ENCODE results near the gene NLRP4. TPM values are rescaled to one million over a fixed set of nuclear protein-coding genes. Genes with fewer than 3 reads are reported as not detected.

NLRP4 gene
- total and polyA plus RNA-seq, 8 donors = not detected

- intact Hi-C loops (cut with DNase I) = no loop called here
- DNase-seq = no peak
- no peaks in the 10 kb centered on the region for H3K36me3 ChIP-seq
- H3K9me3 ChIP-seq = peaks cover 0 to 13% of the 10 kb centered on the region in 2 donors
- ATAC-seq = no peak
- H3K4me3 ChIP-seq = no peak overlapping the region
- H3K4me1 ChIP-seq = no peaks in the 10 kb centered on the region
- H3K27ac ChIP-seq = no peak overlapping the region
- peaks cover 0 to 6% of the 10 kb centered on the region in 2 donors for H3K27me3 ChIP-seq
- no peak for TF ChIP-seq CTCF (IDR thresholded peaks at IDR 0.05)
Observed at GRCh38 chr19:55930996-55931515, 94.7 kb downstream of the NLRP4 start.

Other genes starting within 250 kb of the NLRP4 start
- gene FIZ1, start 237.0 kb upstream of the NLRP4 start, total RNA-seq = 10 to 100 TPM; 11.0 to 14.4 TPM
- gene FIZ1, start 237.0 kb upstream of the NLRP4 start, polyA plus RNA-seq (ENCODE audit: insufficient read length in 6 of 6) = 10 to 100 TPM; 16.7 to 22.6 (median 19.6) TPM
- 10 to 100 TPM; 22.3 to 22.4 TPM for gene ZNF524, start 236.3 kb upstream of the NLRP4 start, total RNA-seq
- 1 to 10 TPM; 4.9 to 9.0 (median 6.9) TPM for gene ZNF524, start 236.3 kb upstream of the NLRP4 start, polyA plus RNA-seq (ENCODE audit: insufficient read length in 6 of 6)
- gene ZNF865, start 230.9 kb upstream of the NLRP4 start, total RNA-seq = 10 to 100 TPM; 13.7 to 16.1 TPM
- gene ZNF865, start 230.9 kb upstream of the NLRP4 start, polyA plus RNA-seq (ENCODE audit: insufficient read length in 6 of 6) = 10 to 100 TPM in 2 of 6 donors, 1 to 10 TPM in 4; 5.9 to 12.2 (median 8.4) TPM
- 1 to 10 TPM; 6.0 to 8.0 TPM for gene ZNF784, start 212.0 kb upstream of the NLRP4 start, total RNA-seq
- 10 to 100 TPM in 1 of 6 donors, 1 to 10 TPM in 5; 8.3 to 11.6 (median 8.9) TPM for gene ZNF784, start 212.0 kb upstream of the NLRP4 start, polyA plus RNA-seq (ENCODE audit: insufficient read length in 6 of 6)
- 10 to 100 TPM; 33.8 to 34.7 TPM for gene ZNF580, start 195.5 kb upstream of the NLRP4 start, total RNA-seq
- gene ZNF580, start 195.5 kb upstream of the NLRP4 start, polyA plus RNA-seq (ENCODE audit: insufficient read length in 6 of 6) = 10 to 100 TPM; 35.8 to 49.5 (median 44.2) TPM
- 10 to 100 TPM; 14.5 to 19.5 TPM for gene ZNF581, start 192.9 kb upstream of the NLRP4 start, total RNA-seq
- gene ZNF581, start 192.9 kb upstream of the NLRP4 start, polyA plus RNA-seq (ENCODE audit: insufficient read length in 6 of 6) = 10 to 100 TPM; 24.2 to 32.3 (median 28.8) TPM
- 10 to 100 TPM in 1 of 2 donors, 1 to 10 TPM in 1; 9.7 to 15.1 TPM for gene CCDC106, start 188.3 kb upstream of the NLRP4 start, total RNA-seq
- gene CCDC106, start 188.3 kb upstream of the NLRP4 start, polyA plus RNA-seq (ENCODE audit: insufficient read length in 6 of 6) = 10 to 100 TPM; 11.0 to 16.8 (median 14.7) TPM
- 100 to 1,000 TPM; 123 to 145 TPM for gene U2AF2, start 181.5 kb upstream of the NLRP4 start, total RNA-seq
- gene U2AF2, start 181.5 kb upstream of the NLRP4 start, polyA plus RNA-seq (ENCODE audit: insufficient read length in 6 of 6) = 100 to 1,000 TPM; 160 to 213 (median 176) TPM
- gene EPN1, start 161.3 kb upstream of the NLRP4 start, total RNA-seq = 100 to 1,000 TPM; 114 to 120 TPM
- gene EPN1, start 161.3 kb upstream of the NLRP4 start, polyA plus RNA-seq (ENCODE audit: insufficient read length in 6 of 6) = 100 to 1,000 TPM in 1 of 6 donors, 10 to 100 TPM in 5; 67.7 to 104 (median 88.6) TPM
- not detected for gene NLRP9, start 98.1 kb upstream of the NLRP4 start, total RNA-seq
- under 1 TPM in 1 of 6 donors, not detected in 5; 0.08 TPM for gene NLRP9, start 98.1 kb upstream of the NLRP4 start, polyA plus RNA-seq (ENCODE audit: insufficient read length in 6 of 6)
- gene RFPL4A, start 77.4 kb upstream of the NLRP4 start, total RNA-seq = not detected
- gene RFPL4A, start 77.4 kb upstream of the NLRP4 start, polyA plus RNA-seq (ENCODE audit: insufficient read length in 6 of 6) = under 1 TPM in 1 of 6 donors, not detected in 5; 0.34 TPM
- not detected for gene RFPL4AL1, start 67.4 kb upstream of the NLRP4 start, total RNA-seq
- under 1 TPM in 2 of 6 donors, not detected in 4; 0.18 to 0.19 TPM for gene RFPL4AL1, start 67.4 kb upstream of the NLRP4 start, polyA plus RNA-seq (ENCODE audit: insufficient read length in 6 of 6)
- not detected for gene NLRP11, start 4.5 kb upstream of the NLRP4 start, total RNA-seq
- gene NLRP11, start 4.5 kb upstream of the NLRP4 start, polyA plus RNA-seq (ENCODE audit: insufficient read length in 6 of 6) = under 1 TPM in 2 of 6 donors, not detected in 4; 0.04 TPM
- gene NLRP13, start 95.8 kb downstream of the NLRP4 start, total RNA-seq = not detected
- not detected for gene NLRP13, start 95.8 kb downstream of the NLRP4 start, polyA plus RNA-seq (ENCODE audit: insufficient read length in 6 of 6)
- not detected for gene NLRP8, start 111.3 kb downstream of the NLRP4 start, total RNA-seq
- under 1 TPM in 1 of 6 donors, not detected in 5; 0.04 TPM for gene NLRP8, start 111.3 kb downstream of the NLRP4 start, polyA plus RNA-seq (ENCODE audit: insufficient read length in 6 of 6)
- not detected for gene NLRP5, start 150.2 kb downstream of the NLRP4 start, total RNA-seq
- gene NLRP5, start 150.2 kb downstream of the NLRP4 start, polyA plus RNA-seq (ENCODE audit: insufficient read length in 6 of 6) = not detected

All from left lung (tissue), 10 donors.